HG02981 (cell line): ENCODE measurements around the gene CTR9.

Source experiments
- ATAC-seq: cut with Tn5 transposase; IDR thresholded peaks from one replicate; pipeline ENCODE4 v1.9.1; 2021; ENCODE audit warnings: mild to moderate bottlenecking, moderate library complexity; ENCODE audit not compliant: unreplicated experiment

The CTR9 gene

DNA sequence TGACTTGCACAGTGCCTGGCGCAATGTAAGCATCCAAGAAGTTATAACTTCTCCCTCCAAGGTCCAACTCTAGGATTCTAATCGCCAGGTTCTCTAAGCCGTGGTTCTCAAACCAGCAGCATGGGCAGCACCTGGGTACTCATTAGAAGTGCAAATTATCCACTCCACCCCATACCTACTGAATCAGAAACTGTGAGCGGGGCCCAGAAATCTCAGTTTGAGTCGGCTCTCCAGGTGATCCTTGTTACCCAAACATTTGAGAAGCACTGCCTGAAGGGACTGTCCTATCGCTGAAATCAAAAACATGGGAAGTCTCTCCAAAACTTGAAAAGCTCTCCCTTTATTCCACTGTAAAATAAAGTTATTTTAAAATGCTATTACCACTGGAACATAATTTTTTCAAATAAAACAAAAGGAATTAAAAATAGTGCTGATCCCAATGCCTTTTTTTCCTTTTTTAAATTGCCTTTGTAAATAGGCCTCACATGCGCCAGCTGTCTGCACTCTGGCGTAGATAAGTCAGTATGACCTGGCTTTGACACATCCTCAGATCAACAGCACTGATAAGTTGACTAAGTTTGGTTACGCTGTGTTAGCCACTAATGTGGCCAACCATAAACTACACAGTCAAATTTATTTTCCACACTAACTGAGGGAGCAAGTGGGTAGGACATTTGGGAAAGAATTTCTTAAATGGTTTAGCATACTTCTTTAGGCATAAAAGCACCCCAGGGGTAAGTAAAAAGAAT is 8.4 kb upstream of the CTR9 start:
- ATAC-seq, result no peak

- no peak for ATAC-seq
Observed at GRCh38 chr11:10743354-10744000, 7.6 kb upstream of the CTR9 start.

GRCh38 chr11:10744206-10744605 is 6.8 kb upstream of the CTR9 start:
- no peak for ATAC-seq

DNA sequence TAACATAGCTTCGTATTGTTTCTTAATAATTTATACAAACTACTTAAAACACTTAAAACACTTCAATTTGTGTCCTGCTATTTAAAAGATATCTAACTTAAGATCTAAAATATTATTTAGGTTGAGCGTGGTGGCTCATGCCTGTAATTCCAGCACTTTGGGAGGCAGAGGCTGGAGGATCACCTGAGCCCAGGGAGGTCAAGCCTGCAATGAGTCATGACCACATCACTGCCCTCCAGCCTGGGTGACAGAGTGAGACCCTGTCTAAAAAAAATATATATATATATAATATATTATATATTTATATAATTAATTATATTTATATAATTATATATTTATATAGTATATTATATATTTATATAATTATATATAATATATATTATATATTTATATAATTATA is 4.2 kb upstream of the CTR9 start:
- no peak for ATAC-seq

GRCh38 chr11:10747733-10748132 is 3.3 kb upstream of the CTR9 start:
- no peak for ATAC-seq

- no peak for ATAC-seq
Observed at GRCh38 chr11:10749476-10749875, 1.6 kb upstream of the CTR9 start.

- no peak for ATAC-seq
Observed at GRCh38 chr11:10751581-10751940, 515 bp downstream of the CTR9 start.

DNA sequence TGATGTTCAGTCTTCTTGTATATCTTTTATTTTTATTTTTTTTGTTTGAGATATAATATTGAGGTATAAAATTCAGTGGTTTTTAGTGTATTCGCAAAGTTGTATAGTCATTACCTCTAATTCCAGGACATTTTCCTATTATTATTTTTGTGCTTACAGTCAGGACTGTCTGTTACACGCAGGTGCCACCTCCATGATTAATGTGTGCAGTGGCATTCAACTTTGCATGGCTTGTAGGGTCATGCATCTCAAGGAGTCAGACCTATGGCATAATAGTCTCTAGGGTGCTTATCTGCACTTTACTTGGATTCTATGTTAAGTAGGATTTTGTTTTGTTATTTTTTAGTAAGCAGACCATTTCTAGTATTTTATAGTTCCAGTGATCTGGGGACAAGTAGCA is 1.0 kb downstream of the CTR9 start:
- ATAC-seq, result no peak

DNA sequence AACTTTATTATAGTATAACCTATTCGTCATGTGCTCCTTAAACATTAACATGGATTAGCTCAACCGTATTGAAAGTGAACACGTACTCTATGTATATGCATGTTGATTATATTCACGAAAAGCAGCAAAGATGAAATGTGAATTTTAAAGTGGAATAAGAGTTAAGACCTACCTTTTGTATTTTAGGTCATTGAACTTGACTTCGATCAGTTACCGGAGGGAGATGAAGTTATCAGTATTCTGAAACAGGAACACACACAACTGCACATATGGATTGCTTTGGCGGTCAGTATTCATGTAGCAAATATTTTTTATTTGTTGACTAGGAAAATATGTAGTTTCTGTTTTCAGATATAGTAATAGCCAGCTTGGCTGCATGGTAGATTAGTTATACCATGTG is 1.4 kb downstream of the CTR9 start:
- no peak for ATAC-seq

DNA sequence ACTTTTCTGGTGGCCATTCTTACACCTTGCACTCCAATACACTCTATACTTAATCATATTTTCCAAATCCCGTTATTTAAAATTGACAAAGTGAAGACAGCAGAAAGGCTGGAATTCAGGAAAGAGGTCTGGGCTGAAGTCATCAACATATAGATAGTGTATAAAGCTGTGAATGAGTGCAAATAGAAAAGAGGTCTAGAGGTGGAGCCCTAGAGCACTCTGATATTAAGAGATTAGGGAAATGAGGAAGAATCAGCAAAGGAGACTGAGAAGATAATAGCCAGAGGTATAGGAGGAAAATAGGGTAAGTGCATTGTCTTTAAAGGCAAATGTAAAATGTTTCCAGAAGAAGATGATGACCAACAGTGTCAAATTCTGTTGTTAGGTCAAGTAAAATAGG is 7.9 kb downstream of the CTR9 start:
- ATAC-seq, result no peak

GRCh38 chr11:10761085-10761698 is 10.1 kb downstream of the CTR9 start:
- ATAC-seq, result no peak

DNA sequence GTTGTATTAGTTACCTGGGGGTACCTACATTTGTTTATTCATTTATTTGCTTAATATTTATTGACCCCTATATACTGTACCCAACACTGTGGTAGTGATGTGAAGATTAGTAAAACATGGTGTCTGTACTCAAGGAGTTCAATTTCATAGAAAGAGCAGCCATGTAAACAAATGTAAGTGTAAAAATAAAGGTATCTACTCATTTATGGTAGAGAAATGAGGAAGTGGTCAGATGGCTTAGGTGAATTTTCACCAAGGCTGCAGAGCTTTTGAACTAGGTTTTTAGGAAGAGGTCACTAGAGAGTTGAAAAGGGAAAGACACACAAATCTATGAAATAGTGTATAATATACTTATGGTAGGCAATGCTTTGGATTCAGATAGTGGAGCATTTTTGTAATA is 11.1 kb downstream of the CTR9 start:
- ATAC-seq, result peak; percentile 74

GRCh38 chr11:10762913-10763421 is 11.9 kb downstream of the CTR9 start:
- peak; percentile 69 for ATAC-seq

- ATAC-seq, result no peak
Observed at GRCh38 chr11:10763766-10764165, 12.7 kb downstream of the CTR9 start.

DNA sequence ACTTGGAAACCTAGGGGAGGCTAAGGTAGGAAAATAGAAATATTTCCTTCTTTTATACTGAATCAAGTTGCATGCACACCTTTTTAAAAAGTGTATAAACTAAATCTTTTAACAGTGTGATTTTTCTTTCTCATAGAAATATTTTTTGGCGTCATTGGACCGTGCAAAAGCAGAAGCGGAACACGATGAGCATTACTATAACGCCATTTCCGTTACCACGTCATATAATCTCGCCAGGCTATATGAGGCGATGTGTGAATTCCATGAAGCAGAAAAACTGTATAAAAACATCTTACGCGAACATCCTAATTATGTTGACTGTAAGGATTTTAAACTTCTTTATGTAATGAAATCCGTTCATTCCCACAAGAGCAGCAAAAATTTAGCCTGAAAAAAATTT is 13.4 kb downstream of the CTR9 start:
- no peak for ATAC-seq

GRCh38 chr11:10770626-10771254 is 19.7 kb downstream of the CTR9 start:
- ATAC-seq, result no peak

DNA sequence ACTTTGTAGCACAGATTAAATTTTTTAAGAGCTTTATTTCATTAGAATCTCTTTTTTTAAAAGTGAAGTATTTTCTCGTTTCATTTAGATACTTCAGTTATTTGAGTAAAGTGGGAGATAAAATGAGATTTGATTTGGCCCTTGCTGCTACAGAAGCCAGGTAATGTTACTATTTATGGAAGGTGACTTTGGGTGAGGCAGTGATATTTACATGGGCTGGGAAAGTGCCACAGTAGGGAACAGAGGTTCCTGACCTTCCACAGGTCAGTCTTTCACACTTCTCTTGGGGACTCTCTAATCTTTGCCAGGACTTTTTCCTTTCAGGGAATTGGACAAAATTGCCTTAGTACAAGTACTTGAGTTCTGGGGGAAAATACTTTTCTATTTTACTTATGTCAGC is 20.4 kb downstream of the CTR9 start:
- ATAC-seq, result no peak

DNA sequence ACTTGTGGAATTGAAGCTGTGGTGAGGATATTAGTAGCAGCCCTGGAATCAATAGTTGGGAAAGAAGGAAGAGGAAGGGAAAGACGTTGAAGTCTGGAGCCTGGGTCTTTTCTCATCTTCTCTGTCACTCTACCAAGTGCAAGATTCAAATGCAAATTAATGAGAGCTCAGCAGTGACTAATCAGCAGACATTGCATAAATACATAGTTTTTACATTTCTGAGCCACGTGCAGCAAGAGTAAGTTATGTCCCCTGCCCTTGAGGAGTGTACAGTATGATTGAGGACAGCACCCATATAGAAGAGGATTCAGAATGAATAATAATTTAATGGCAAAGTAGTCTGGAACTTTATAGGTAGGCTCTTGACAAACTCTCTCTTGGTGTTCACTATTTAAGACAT is 23.8 kb downstream of the CTR9 start:
- ATAC-seq, result no peak

GRCh38 chr11:10777393-10777793 is 26.3 kb downstream of the CTR9 start:
- no peak for ATAC-seq

DNA sequence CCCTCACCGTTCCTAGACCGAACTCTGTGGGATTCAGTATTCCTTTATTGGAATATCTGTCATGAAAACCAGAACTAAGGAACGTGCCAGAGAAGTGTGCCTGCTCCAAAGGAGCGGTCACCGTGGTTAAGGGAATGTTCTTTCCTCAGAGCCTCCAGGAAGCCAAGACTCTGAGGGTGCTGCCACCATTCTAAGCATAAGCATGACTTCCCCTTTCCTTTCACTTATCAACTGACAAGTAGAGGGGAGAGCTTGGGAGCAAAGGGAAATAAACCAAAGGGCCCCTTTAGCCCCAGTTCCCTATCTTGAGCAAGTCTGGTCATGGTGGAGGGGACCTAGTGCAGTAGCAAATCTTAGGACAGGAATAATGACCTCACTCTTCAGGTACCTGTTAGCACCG is 26.8 kb downstream of the CTR9 start:
- no peak for ATAC-seq

GRCh38 chr11:10778217-10778970 is 27.3 kb downstream of the CTR9 start:
- no peak for ATAC-seq
